ENCODE data around the gene TFAM.

The TFAM gene

DNA sequence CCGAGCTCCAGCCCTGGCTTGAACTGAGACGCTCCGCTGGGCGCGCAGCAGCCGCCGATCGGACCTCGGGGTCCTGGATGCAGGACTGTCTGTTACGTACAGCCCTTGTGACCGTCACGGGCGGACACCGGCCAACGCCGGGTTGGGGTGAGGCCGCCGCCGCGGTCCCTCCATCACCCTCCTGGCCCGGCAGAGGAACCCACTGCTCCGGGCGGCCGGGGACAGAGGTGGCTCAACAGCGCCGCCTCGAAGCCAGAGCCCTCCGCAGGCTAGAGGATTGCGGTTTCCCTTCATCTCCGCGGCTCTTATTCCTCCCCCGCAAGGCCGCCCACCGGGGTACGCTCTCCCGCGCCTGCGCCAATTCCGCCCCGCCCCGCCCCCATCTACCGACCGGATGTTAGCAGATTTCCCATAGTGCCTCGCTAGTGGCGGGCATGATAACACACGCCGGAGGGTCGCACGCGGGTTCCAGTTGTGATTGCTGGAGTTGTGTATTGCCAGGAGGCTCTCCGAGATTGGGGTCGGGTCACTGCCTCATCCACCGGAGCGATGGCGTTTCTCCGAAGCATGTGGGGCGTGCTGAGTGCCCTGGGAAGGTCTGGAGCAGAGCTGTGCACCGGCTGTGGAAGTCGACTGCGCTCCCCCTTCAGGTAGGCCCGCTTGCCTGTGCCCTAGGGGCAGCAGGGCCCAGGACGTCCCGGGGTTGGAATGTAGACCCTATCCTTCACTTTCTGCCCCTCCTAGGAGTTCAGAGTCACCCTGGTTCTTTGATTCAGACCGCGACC, at the start of gene TFAM:
Gene TFAM, plus strand, starts transcription at position 412 of the 785 bp plus-strand sequence. Its CDS starts 138 bp downstream, at position 550.
- peak; percentile 88 for DNase-seq

DNA sequence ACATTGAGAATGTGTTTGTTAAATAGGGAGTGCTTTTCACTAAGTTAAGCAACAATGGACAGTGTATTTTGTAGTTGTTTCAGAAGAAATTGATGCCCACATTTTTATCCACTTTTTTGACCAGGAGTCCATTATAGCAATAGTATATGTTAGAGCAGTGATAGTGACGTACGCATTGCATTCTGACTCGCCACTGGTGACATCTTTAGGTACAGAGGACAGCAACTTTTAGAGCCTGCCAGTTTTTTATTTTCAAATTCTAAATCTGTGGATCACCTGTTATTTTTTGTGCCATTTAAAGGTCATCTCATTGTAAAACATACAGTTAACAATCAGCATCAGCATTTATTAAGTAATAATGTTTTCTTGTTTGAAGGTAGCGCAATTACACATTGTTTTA, 49.0 kb upstream of the TFAM start:
- no peak for DNase-seq

GRCh38 chr10:58341422-58341821, 43.8 kb upstream of the TFAM start:
- no peak for DNase-seq

DNA sequence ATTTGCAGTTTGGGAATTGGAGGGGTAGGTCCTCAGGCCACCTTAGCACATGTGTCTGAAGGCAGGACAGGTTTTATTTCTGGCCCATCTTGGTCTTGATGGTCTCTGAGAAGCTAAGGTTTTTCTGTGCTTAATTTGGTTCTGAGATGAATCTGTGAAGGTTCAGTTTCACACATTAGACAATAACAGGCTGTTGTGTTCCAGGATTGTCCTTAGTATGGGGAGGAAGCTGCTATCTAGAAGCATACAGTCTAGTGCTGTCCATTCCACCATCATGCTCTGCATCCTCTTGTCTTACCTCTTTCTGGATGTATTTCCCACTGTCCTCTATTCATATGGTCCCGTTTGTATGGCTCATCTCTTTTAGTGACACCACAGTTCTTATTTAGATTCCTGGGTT, 43.3 kb upstream of the TFAM start:
- DNase-seq = no peak

- DNase-seq = no peak
These were observed 37.2 kb upstream of the TFAM start for GRCh38 chr10:58347967-58348366.

DNA sequence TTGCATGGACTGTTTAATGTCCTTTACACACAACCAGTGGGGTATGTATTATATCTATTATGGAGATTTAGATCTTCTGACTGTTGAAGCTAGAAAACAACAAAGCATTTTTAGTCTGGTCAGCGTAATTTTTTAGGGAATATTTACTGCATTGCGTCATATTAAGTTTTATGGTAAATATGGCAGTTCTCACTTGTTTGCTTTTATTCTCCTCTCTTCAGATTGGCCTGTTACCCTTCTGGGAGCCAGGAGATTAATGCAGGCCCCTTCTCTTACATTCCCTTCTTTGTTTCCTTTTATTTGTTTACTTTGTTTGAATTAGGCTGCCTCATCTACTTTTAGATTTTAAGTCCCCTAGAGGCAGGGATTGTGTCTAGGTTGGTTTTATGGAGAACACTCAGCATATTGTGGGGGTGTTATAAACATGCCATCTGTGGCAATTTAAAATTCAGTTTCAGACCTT, 36.6 kb upstream of the TFAM start:
- DNase-seq = no peak

- no peak for DNase-seq
These were observed 35.2 kb upstream of the TFAM start for GRCh38 chr10:58350023-58350422.

DNA sequence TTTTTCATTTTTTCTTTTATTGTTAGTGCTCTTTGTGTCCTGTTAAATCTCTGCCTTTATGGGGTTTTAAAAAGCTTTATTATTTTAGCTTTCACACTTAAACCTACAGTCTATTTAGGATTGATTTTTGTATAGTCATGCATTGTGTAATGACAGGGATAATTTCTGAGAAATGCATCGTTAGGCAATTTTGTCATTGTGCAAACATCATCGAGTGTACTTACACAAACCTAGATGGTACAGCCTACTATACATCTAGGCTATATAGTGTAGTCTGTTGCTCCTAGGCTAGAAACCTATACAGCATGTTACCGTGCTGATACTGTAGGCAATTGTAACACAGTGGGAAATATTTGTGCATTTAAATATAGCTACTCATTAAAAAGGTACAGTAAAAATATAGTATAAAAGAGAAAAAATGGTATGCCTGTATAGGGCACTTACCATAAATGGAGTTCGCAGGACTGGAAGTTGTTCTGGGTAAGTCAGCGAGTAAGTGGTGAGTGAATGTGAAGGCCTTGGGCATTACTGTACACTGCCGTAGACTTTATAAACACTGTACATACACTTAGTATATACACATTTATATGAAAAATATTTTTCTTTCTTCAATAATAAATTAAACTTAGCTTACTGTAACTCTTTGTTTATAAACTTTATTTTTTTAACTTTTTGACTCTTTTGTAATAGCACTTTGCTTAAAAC, 34.4 kb upstream of the TFAM start:
- peak; percentile 10 for DNase-seq

DNA sequence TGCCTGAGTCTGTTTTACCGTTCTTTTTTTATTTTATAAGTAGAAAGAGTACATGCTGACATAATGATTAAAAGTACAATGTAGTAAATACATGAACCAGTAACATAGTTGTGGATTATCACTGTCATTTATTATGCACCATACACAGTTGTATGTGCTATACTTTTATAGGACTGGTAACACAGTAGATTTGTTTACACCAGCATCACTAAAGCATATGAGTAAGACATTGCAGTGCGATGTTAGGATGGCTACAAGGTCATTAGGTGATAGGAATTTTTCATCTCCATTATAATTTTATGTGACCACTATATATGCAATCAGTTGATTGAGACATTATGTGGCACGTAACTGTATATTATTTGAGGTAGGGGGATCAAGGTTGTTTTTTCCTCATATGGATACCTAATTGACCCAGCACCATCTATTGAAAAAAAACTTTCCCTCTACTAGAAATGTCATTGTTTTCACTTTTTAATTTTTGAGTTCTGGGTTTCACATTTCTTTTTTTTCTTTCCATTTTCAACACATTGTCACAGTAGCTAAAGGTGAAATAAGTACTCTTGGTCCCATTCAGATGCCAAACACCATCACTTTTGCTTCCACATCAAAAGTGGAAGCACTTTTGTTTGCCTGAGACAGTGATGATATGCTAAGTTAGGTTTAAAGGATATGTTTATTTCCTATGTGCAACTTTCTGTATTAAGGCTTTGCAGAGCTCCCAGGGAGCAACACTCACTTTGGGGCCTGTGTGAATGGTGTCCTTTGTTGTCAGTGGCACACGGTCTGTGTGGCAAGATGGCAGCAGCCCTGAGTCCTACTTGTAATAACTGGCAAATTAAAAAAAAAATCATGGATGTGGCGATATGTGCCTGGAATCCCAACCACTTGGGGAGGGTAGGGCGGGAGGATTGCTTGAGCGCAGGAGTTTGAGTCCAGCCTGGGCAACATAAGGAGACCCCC, 33.3 kb upstream of the TFAM start:
- DNase-seq = no peak

DNA sequence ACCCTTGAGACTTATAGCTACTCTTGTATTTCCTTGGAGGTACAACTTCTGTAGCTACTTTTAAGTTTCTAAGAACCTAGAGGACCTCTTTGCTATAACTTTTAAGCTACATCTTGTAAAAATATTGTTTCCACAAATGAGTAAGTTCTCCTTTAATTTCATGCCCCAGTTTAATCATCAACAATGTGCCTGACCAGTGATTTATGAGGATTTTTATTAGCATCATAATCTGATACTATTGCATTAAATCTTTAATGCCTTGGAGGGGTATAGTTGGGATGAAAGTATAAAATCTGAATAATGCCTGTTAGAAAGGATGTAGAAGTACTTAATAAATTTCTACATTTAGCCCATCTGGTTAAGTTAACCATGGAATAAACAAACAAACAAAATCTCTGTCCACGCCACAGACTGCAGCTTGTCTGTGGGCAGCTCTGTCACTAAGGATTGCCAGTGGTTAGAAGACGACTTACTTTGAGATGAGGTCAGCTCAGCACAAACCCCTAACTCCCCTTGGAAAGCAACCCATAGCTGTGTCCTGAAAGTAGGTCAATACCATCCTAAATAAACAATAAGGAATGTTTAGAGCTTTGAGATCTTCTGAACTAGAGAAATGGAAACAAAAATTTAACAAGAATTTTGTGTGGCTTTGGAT, 32.1 kb upstream of the TFAM start:
- no peak for DNase-seq

DNA sequence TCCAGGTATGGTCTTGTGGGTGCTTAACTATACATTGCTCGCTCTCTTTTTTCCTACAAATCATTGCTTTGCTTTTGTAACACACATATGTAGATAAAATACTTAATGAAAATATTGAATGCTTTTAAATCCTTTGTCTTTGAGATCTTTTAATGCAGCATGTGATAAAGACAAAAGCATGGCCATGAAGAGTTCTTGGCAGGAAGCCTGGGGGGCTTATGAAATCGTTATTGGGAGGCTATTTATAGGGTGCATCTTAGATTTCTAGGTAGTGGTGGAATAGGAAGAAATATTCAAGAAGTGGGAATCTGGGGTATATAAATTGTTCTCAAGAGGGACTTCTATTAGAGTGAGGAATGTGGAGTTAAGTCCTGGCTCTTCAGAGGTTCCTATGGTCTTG, 28.5 kb upstream of the TFAM start:
- no peak for DNase-seq

GRCh38 chr10:58358314-58358933, 26.8 kb upstream of the TFAM start:
- no peak for DNase-seq

- DNase-seq = no peak
These were observed 26.3 kb upstream of the TFAM start for GRCh38 chr10:58358947-58359346.

GRCh38 chr10:58359541-58359940, 25.7 kb upstream of the TFAM start:
- no peak for DNase-seq

DNA sequence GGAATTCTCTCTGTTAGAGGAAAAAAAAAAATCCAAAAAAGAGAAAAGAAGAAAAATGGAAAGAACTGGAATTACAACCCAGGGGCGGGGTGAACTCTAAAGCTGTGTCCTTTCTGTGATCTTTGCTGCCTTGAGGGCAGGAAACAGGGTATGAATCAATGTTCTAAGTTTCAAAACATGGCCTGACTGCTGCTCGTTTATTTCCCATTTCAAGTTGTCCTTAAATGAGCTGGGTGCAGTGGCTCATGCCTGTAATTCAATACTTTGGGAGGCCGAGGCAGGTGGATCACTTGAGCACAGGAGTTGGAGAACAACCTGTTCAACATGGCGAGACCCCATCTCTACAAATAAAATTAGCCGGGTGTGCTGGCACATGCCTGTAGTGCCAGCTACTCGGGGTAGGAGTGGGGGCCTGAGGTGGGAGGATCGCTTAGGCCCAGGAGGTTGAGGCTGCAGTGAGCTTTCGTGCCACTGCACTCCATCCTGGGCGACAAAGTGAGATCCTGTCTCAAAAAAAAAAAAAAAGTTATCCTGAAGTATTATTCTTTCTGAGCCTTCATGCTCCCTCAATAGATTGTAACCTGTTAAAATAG, 24.7 kb upstream of the TFAM start:
- no peak for DNase-seq

GRCh38 chr10:58361353-58361752, 23.9 kb upstream of the TFAM start:
- no peak for DNase-seq

DNA sequence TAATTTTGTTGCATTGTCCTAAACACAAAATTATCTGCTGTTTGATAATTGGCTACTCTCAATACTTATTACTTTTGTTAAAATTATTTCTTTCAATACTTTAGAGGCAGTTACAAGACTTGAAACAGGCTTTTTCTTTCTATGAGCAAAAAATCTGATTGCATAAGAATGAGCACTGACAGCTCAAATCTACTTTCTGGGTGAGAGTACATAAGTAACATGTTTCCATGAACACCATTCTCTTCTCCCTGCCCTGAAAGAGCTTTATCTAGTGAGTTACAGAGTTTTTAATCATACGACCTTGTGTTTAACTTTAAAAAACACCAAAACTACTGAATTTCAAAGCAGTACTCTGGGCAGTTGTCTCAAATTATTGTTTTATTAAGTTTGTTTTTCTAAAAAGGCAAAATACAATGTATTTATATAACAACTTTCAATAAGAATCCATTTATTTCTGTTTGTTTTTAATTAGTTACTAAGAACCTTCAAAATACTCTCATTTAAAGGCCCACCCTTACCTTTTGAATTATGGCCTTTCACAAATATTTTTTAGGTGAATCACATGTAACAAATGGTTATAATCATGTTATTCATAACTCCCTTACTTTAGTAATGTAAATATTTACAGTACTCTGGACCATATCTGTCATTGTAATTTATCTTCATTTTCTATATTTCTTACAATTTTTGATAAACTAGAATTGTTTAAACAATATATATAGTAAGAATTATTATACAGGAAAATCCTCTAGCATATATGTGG, 23.0 kb upstream of the TFAM start:
- DNase-seq = no peak

GRCh38 chr10:58367069-58367468, 18.1 kb upstream of the TFAM start:
- no peak for DNase-seq

- no peak for DNase-seq
These were observed 13.7 kb upstream of the TFAM start for GRCh38 chr10:58371473-58371872.

GRCh38 chr10:58372607-58373441, 12.4 kb upstream of the TFAM start:
- no peak for DNase-seq
